K562 (cell line): ENCODE results near the gene PRELID2. TPM values are rescaled to one million over a fixed set of nuclear protein-coding genes. Genes with fewer than 3 reads are reported as not detected.

ENCODE experiments used
- CHCHD3 ChIP-seq: fragments of 250-450 bp; sonication (Bioruptor Pico); IDR thresholded peaks from 2 replicates; pipeline ENCODE4 v2.1.2; 2022; ENCODE audit warnings: mild to moderate bottlenecking
- CREM ChIP-seq: IDR thresholded peaks from 2 replicates; pipeline ENCODE4 v1.6.1; 2014; ENCODE audit warnings: antibody characterized with exemption, low read depth
- ELK3 ChIP-seq: fragments of 450-650 bp; formaldehyde crosslinking; IDR thresholded peaks from 2 replicates; pipeline ENCODE4 v1.4.0; 2020; ENCODE audit warnings: mild to moderate bottlenecking
- EZH2 ChIP-seq: IDR thresholded peaks from 2 replicates; pipeline ENCODE4 v1.6.1; 2012; ENCODE audit warnings: low read depth, mild to moderate bottlenecking, inconsistent platforms, low read length, borderline replicate concordance
- HMBOX1 ChIP-seq: sonication (generic); IDR thresholded peaks from 2 replicates; pipeline ENCODE4 v1.6.1; 2016
- IRF1 ChIP-seq: sonication (generic); formaldehyde crosslinking; IDR thresholded peaks from 2 replicates; pipeline ENCODE4 v1.8.0; 2022; ENCODE audit warnings: missing genetic modification reagents, mild to moderate bottlenecking, borderline replicate concordance
- MYBL2 ChIP-seq, 2 experiments: fragments of 450-650 bp in 1 of 2; sonication (generic) in 1 of 2; formaldehyde crosslinking in 1 of 2; IDR thresholded peaks; 2 replicates each; pipeline versions ENCODE4 v1.6.1 to v1.8.1; 2017 to 2022; ENCODE audit warnings: borderline replicate concordance in 1 of 2, inconsistent platforms in 1 of 2, low read depth in 1 of 2, mild to moderate bottlenecking in 1 of 2, missing genetic modification reagents in 1 of 2, moderate library complexity in 1 of 2
- PCBP2 ChIP-seq: fragments of 200-400 bp; formaldehyde crosslinking; IDR thresholded peaks from 2 replicates; pipeline ENCODE4 v1.6.1; 2018; ENCODE audit warnings: low read length, low read depth, mild to moderate bottlenecking, moderate library complexity; ENCODE audit not compliant: poor library complexity, severe bottlenecking
- RAD21 ChIP-seq, 2 experiments: fragments of 250-450 bp in 1 of 2; fragments of 450-650 bp in 1 of 2; sonication (Bioruptor Pico) in 1 of 2; formaldehyde crosslinking in 1 of 2; IDR thresholded peaks in 1 of 2; conservative IDR thresholded peaks in 1 of 2; 2 replicates each; pipeline versions ENCODE4 v1.4.0 to v1.8.0; 2020 to 2022; ENCODE audit warnings: mild to moderate bottlenecking in 2 of 2, moderate library complexity in 1 of 2
- SMAD1 ChIP-seq: fragments of 150-350 bp; IDR thresholded peaks from 2 replicates; pipeline ENCODE4 v1.6.1; 2014; ENCODE audit warnings: low read length, low read depth; ENCODE audit not compliant: partially characterized antibody
- SRSF1 ChIP-seq: fragments of 200-400 bp; formaldehyde crosslinking; IDR thresholded peaks from 2 replicates; pipeline ENCODE4 v1.6.1; 2017; ENCODE audit warnings: mild to moderate bottlenecking, low read depth, low read length, moderate library complexity
- TBL1XR1 ChIP-seq, 2 experiments: IDR thresholded peaks; 2 replicates each; pipeline ENCODE4 v1.6.1; 2012; ENCODE audit warnings: improper control_type of control experiment in 2 of 2, low read length in 2 of 2, mild to moderate bottlenecking in 1 of 2
- TSC22D4 ChIP-seq: fragments of 450-650 bp; IDR thresholded peaks from 2 replicates; pipeline ENCODE4 v1.6.1; 2016; ENCODE audit warnings: missing genetic modification characterization, missing biosample characterization, control low read depth
- ZHX1 ChIP-seq: fragments of 150-350 bp; conservative IDR thresholded peaks from 2 replicates; pipeline ENCODE4 v1.6.1; 2014; ENCODE audit warnings: low read length
- ZNF23 ChIP-seq: fragments of 250-450 bp; sonication (Bioruptor Pico); IDR thresholded peaks from 2 replicates; pipeline ENCODE4 v1.4.0; 2020; ENCODE audit warnings: mild to moderate bottlenecking
- ZNF316 ChIP-seq: fragments of 450-650 bp; IDR thresholded peaks from 2 replicates; pipeline ENCODE4 v1.6.1; 2016
- ZNF408 ChIP-seq: fragments of 250-450 bp; sonication (Bioruptor Pico); IDR thresholded peaks from 2 replicates; pipeline ENCODE4 v1.4.0; 2020; ENCODE audit warnings: low read depth, mild to moderate bottlenecking, moderate library complexity
- ZZZ3 ChIP-seq: fragments of 450-650 bp; IDR thresholded peaks from 2 replicates; pipeline ENCODE4 v1.6.1; 2016; ENCODE audit warnings: antibody characterized with exemption, mild to moderate bottlenecking, moderate library complexity
- polyA plus RNA-seq, 8 experiments: library from polyadenylated mRNA; depleted of rRNA in 4 of 8; stranded (reverse) in 5 of 8; unstranded in 3 of 8; fragments of >200 nt; fragmentation: Nextera tagmentation in 2 of 8; fragmentation: Illumina TruSeq in 1 of 8; extraction: Ambion mirVana in 2 of 8; extraction: Trizol in 1 of 8; gene quantifications; 2 replicates each; pipeline versions ENCODE4 v1.2.1 to v1.2.3, GENCODE V29; 2011 to 2014; ENCODE audit warnings: inconsistent platforms in 1 of 8, missing spikeins in 1 of 8
- total RNA-seq, 7 experiments: library from RNA; depleted of rRNA in 6 of 7; stranded (reverse); fragments of >200 nt in 6 of 7; fragmentation: Illumina TruSeq in 2 of 7; extraction: Trizol in 2 of 7; gene quantifications; 2 replicates each; pipeline versions ENCODE4 v1.2.1 to v1.2.3, GENCODE V29; 2011 to 2021; ENCODE audit warnings: low replicate concordance in 1 of 7

PRELID2 gene
- total and polyA plus RNA-seq, 9 of the 15 experiments (the other 6 are each of a cell fraction or from before 2014, with no cell fraction given): 6.4 to 68.2 (median 28.8) TPM

GRCh38 chr5:145834917-145835847 is at the start of gene PRELID2 (continued):
- TF ChIP-seq MYBL2 (IDR thresholded peaks at IDR 0.05; ENCODE audit: low read depth) (no peak), MYBL2 (CRISPR knock-in tag; IDR thresholded peaks at IDR 0.05; ENCODE audit: borderline replicate concordance) (no peak), ZZZ3 (no peak), ZNF408 (CRISPR knock-in tag) (no peak), ELK3 (no peak), TBL1XR1 (IDR thresholded peaks at IDR 0.05; ENCODE audit: low read length in 2 of 2) (peak in 1 of 2 experiments; percentile 30; a peak in 1 of 4 replicates), HMBOX1 (no peak), CHCHD3 (CRISPR knock-in tag) (no peak), ZNF316 (no peak), IRF1 (CRISPR knock-in tag) (no peak; the same call in 1 of the 2 replicates), RAD21 (CRISPR knock-in tag; conservative IDR thresholded peaks at IDR 0.05 in 1 of 2, IDR thresholded peaks at IDR 0.05 in 1 of 2) (peak; percentile 48 to 56), ZNF23 (no peak), SMAD1 (peak; percentile 12), TSC22D4 (tag) (no peak), ZHX1 (no peak), PCBP2 (no peak), EZH2 (no peak), CREM (peak; percentile 79), SRSF1 (no peak)
